GM12892 (cell line): ENCODE results near the gene CORO7.

Source experiments
- POLR2A ChIP-seq: IDR thresholded peaks from 2 replicates; pipeline ENCODE4 v1.6.1; 2011; ENCODE audit warnings: low read depth, low read length, control low read depth
- POLR2AphosphoS5 ChIP-seq: IDR thresholded peaks from 2 replicates; pipeline ENCODE4 v1.6.1; 2011; ENCODE audit warnings: low read depth, low read length, control low read depth
- TAF1 ChIP-seq: IDR thresholded peaks from 2 replicates; pipeline ENCODE4 v1.6.1; 2011; ENCODE audit warnings: low read depth, mild to moderate bottlenecking, control low read depth, low read length, borderline replicate concordance

DNA sequence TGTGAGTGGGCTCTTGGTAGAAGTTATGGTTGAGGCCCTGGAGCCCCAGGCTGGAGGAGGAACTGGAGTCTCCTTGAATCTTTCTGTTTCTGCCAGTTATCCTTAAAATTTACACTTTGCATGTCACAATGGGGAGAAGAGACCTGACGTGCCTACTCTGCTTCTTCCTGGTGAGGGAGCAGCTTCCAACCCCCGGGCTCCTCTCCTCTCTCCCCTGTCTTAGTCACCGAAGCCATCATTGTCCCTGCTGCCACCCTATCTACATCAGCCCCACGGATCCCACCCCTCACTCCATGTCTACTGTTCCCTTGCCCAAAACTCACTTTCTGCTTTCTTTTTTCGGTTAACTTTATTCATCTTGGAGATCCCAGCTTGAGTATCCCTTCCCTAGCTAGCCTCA, 26.9 kb upstream of the CORO7 start:
- TF ChIP-seq POLR2A (no peak), POLR2AphosphoS5 (no peak), TAF1 (no peak)
